ENCODE data around the gene AFF1.

The AFF1 gene

DNA sequence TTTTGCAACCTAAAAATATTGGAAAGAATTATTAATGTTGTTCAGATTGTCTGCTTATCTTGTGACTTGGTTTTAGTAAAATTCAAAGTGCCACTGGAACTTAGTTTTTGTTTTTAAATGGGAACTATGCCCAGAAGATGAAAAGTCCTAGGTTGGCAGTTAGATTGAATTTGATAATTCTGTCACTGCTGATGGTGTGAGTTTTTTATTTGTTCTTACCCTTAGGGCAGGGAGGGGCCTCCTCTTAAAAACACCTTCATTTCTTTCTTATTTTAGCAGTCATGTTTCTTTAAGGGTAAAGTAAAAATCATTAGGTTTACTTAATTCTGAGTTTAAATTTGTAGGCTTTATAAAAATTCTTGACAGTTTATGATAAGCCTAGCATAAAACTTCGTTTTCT, 80.6 kb downstream of the AFF1 start:
- H3K36me3 ChIP-seq (ENCODE audit: low read length) = no peaks in the 10 kb centered on the region
- H4K20me1 ChIP-seq (ENCODE audit: low read depth, low read length) = no peaks in the 10 kb centered on the region
- H3K4me3 ChIP-seq (ENCODE audit: insufficient read depth, low read length, poor library complexity, severe bottlenecking) = no peak overlapping the region
- no peak overlapping the region for H3K9ac ChIP-seq (ENCODE audit: low read length)
- no peak for TF ChIP-seq EZH2phosphoT487 (conservative IDR thresholded peaks at IDR 0.05; ENCODE audit: low read length)
- TF ChIP-seq, protein P1, sequence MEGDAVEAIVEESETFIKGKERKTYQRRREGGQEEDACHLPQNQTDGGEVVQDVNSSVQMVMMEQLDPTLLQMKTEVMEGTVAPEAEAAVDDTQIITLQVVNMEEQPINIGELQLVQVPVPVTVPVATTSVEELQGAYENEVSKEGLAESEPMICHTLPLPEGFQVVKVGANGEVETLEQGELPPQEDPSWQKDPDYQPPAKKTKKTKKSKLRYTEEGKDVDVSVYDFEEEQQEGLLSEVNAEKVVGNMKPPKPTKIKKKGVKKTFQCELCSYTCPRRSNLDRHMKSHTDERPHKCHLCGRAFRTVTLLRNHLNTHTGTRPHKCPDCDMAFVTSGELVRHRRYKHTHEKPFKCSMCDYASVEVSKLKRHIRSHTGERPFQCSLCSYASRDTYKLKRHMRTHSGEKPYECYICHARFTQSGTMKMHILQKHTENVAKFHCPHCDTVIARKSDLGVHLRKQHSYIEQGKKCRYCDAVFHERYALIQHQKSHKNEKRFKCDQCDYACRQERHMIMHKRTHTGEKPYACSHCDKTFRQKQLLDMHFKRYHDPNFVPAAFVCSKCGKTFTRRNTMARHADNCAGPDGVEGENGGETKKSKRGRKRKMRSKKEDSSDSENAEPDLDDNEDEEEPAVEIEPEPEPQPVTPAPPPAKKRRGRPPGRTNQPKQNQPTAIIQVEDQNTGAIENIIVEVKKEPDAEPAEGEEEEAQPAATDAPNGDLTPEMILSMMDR (IDR thresholded peaks at IDR 0.05; ENCODE audit: insufficient read depth, low read length, poor library complexity, severe bottlenecking) = no peak
- H3F3A ChIP-seq (ENCODE audit: insufficient read depth) = no peaks in the 10 kb centered on the region
- no peak overlapping the region for H2AFZ ChIP-seq (ENCODE audit: low read depth, low read length, severe bottlenecking)
- H3K9me2 ChIP-seq (replicated peaks; ENCODE audit: insufficient read depth, low read length) = no peaks in the 10 kb centered on the region
- no peaks in the 10 kb centered on the region for H3K79me2 ChIP-seq (ENCODE audit: insufficient read depth, low read length)
- H3K4me2 ChIP-seq (ENCODE audit: low read depth, low read length, poor library complexity, severe bottlenecking) = no peak overlapping the region
- no peaks in the 10 kb centered on the region for H3K27me3 ChIP-seq (ENCODE audit: low read length)
- H3K27ac ChIP-seq (ENCODE audit: low read depth, low read length) = no peak overlapping the region
- H3K9me3 ChIP-seq (ENCODE audit: insufficient read depth, low read length) = no peaks in the 10 kb centered on the region

DNA sequence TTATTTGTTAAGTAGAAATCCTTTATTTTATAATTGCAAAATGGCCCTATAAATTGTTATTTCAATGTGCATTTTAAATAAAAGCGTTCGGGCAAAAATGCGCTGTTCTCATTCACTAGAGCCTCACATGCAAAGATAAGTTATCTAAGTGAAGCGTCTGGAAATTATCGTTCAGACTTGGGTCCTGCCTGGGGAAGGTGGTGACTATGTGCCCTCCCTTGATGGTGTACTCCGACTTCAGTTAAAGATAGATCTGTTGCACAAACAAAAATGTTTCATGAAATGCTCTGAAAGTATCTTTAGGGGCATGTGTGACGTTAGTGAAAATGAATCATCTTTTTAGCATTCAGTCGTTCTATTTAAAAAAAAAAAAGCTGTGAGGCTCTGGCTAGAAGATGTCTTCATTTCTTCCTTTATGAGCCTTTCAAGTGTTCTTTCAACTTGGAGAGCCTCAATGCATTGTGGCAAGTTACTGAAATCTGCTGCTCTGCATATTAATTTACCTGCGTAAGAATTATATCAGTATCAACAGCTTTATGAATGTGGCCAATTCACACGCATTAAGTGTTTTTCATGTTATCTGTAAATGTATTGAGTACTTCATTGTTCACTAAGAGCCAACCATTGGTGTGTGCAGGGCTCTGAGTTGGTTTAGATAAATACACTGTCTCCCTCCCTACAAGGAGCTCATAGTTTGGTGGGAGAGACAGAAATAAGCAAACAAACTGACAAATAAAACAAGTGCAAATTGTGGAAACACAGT, 83.0 kb downstream of the AFF1 start:
- Histone ChIP-seq H3K4me2 (ENCODE audit: low read depth, low read length, poor library complexity, severe bottlenecking) (no peak overlapping the region), H3K27me3 (ENCODE audit: low read length) (no peaks in the 10 kb centered on the region), H3K27ac (ENCODE audit: low read depth, low read length) (no peak overlapping the region), H3K9ac (ENCODE audit: low read length) (no peak overlapping the region), H3K36me3 (ENCODE audit: low read length) (no peaks in the 10 kb centered on the region), H3F3A (ENCODE audit: insufficient read depth) (no peaks in the 10 kb centered on the region), H3K9me2 (replicated peaks; ENCODE audit: insufficient read depth, low read length) (no peaks in the 10 kb centered on the region), H3K79me2 (ENCODE audit: insufficient read depth, low read length) (no peaks in the 10 kb centered on the region), H3K9me3 (ENCODE audit: insufficient read depth, low read length) (no peaks in the 10 kb centered on the region), H2AFZ (ENCODE audit: low read depth, low read length, severe bottlenecking) (no peak overlapping the region), H3K4me3 (ENCODE audit: insufficient read depth, low read length, poor library complexity, severe bottlenecking) (no peak overlapping the region), H4K20me1 (ENCODE audit: low read depth, low read length) (no peaks in the 10 kb centered on the region)
- TF ChIP-seq, protein P1 (IDR thresholded peaks at IDR 0.05; ENCODE audit: insufficient read depth, low read length, poor library complexity, severe bottlenecking) = no peak
- no peak for TF ChIP-seq EZH2phosphoT487 (conservative IDR thresholded peaks at IDR 0.05; ENCODE audit: low read length)

DNA sequence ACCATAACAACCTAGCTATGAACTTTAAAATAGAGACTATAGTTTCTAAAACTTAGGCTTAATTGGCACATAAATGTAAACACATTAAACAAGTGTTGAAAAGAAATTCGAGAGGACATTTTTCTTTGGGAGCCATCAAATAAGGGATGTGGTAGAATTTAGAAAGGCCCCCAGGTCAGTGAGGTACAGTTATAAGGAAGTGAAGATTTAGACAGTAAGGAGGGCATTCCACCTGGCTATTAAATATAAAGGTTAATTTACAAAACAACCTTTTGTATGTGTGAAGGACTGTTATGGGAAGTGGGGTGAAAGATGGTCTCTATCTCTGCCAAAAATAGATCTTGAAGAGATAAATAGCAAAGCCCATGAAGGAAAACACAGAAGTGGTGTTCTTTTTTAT, 83.9 kb downstream of the AFF1 start:
- H3K27me3 ChIP-seq (ENCODE audit: low read length) = no peaks in the 10 kb centered on the region
- H4K20me1 ChIP-seq (ENCODE audit: low read depth, low read length) = no peaks in the 10 kb centered on the region
- H3K36me3 ChIP-seq (ENCODE audit: low read length) = no peaks in the 10 kb centered on the region
- H3K27ac ChIP-seq (ENCODE audit: low read depth, low read length) = no peak overlapping the region
- no peak overlapping the region for H3K9ac ChIP-seq (ENCODE audit: low read length)
- H2AFZ ChIP-seq (ENCODE audit: low read depth, low read length, severe bottlenecking) = no peak overlapping the region
- no peaks in the 10 kb centered on the region for H3K9me3 ChIP-seq (ENCODE audit: insufficient read depth, low read length)
- no peaks in the 10 kb centered on the region for H3F3A ChIP-seq (ENCODE audit: insufficient read depth)
- H3K79me2 ChIP-seq (ENCODE audit: insufficient read depth, low read length) = no peaks in the 10 kb centered on the region
- no peak overlapping the region for H3K4me3 ChIP-seq (ENCODE audit: insufficient read depth, low read length, poor library complexity, severe bottlenecking)
- H3K4me2 ChIP-seq (ENCODE audit: low read depth, low read length, poor library complexity, severe bottlenecking) = no peak overlapping the region
- no peaks in the 10 kb centered on the region for H3K9me2 ChIP-seq (replicated peaks; ENCODE audit: insufficient read depth, low read length)
- no peak for TF ChIP-seq EZH2phosphoT487 (conservative IDR thresholded peaks at IDR 0.05; ENCODE audit: low read length)
- TF ChIP-seq, protein P1 (IDR thresholded peaks at IDR 0.05; ENCODE audit: insufficient read depth, low read length, poor library complexity, severe bottlenecking) = no peak
